ENCODE data around the gene MPPE1.
"Not testable (repeated sequence)": the region's sequence is repeated elsewhere in the genome, so short reads cannot be mapped to it uniquely, and the experiment has no call there.

MPPE1 gene

GRCh38 chr18:11925800-11926481, 17.8 kb upstream of the MPPE1 start:
- DNase-seq (ENCODE audit: low read depth, low spot score) = no peak

GRCh38 chr18:11923450-11923849, 15.3 kb upstream of the MPPE1 start:
- DNase-seq (ENCODE audit: low read depth, low spot score) = no peak

- DNase-seq (ENCODE audit: low read depth, low spot score) = not testable (repeated sequence)
These were observed 11.4 kb upstream of the MPPE1 start for GRCh38 chr18:11919522-11919921.

- DNase-seq (ENCODE audit: low read depth, low spot score) = not testable (repeated sequence)
These were observed 8.8 kb upstream of the MPPE1 start for GRCh38 chr18:11916880-11917279.

GRCh38 chr18:11909591-11910026, 1.5 kb upstream of the MPPE1 start:
- no peak for DNase-seq (ENCODE audit: low read depth, low spot score)

- DNase-seq (ENCODE audit: low read depth, low spot score) = no peak
These were observed 941 bp upstream of the MPPE1 start for GRCh38 chr18:11909061-11909455.

- no peak for DNase-seq (ENCODE audit: low read depth, low spot score)
These were observed 917 bp downstream of the MPPE1 start for GRCh38 chr18:11906926-11907874.

GRCh38 chr18:11906176-11906575, 1.9 kb downstream of the MPPE1 start:
- DNase-seq (ENCODE audit: low read depth, low spot score) = no peak

GRCh38 chr18:11905613-11906012, 2.5 kb downstream of the MPPE1 start:
- DNase-seq (ENCODE audit: low read depth, low spot score) = no peak

GRCh38 chr18:11902522-11903292, 5.4 kb downstream of the MPPE1 start:
- no peak for DNase-seq (ENCODE audit: low read depth, low spot score)

GRCh38 chr18:11901826-11902438, 6.2 kb downstream of the MPPE1 start:
- no peak for DNase-seq (ENCODE audit: low read depth, low spot score)

- no peak for DNase-seq (ENCODE audit: low read depth, low spot score)
These were observed 9.1 kb downstream of the MPPE1 start for GRCh38 chr18:11899063-11899462.

GRCh38 chr18:11897781-11898180, 10.3 kb downstream of the MPPE1 start:
- no peak for DNase-seq (ENCODE audit: low read depth, low spot score)

GRCh38 chr18:11892438-11892837, 15.7 kb downstream of the MPPE1 start:
- not testable (repeated sequence) for DNase-seq (ENCODE audit: low read depth, low spot score)

- DNase-seq (ENCODE audit: low read depth, low spot score) = no peak
These were observed 16.4 kb downstream of the MPPE1 start for GRCh38 chr18:11891737-11892136.

- DNase-seq (ENCODE audit: low read depth, low spot score) = no peak
These were observed 18.8 kb downstream of the MPPE1 start for GRCh38 chr18:11889284-11889683.

- no peak for DNase-seq (ENCODE audit: low read depth, low spot score)
These were observed 19.4 kb downstream of the MPPE1 start for GRCh38 chr18:11888726-11889125.

GRCh38 chr18:11887328-11888128, 20.6 kb downstream of the MPPE1 start:
- DNase-seq (ENCODE audit: low read depth, low spot score) = no peak

- no peak for DNase-seq (ENCODE audit: low read depth, low spot score)
These were observed 21.5 kb downstream of the MPPE1 start for GRCh38 chr18:11886577-11887110.

GRCh38 chr18:11885278-11885947, 22.7 kb downstream of the MPPE1 start:
- no peak for DNase-seq (ENCODE audit: low read depth, low spot score)

Measured in activated CD4-positive, CD25-positive, alpha-beta regulatory T cell treated with anti-CD3 and anti-CD28 coated beads, Interleukin-2, amount 50 U/mL, for 16 hours (primary cell).